IMR-90 (cell line): ENCODE data around the gene SLC26A8. TPM values are rescaled to one million over a fixed set of nuclear protein-coding genes. Genes with fewer than 3 reads are reported as not detected.
"Not testable (repeated sequence)": the region's sequence is repeated elsewhere in the genome, so short reads cannot be mapped to it uniquely, and the experiment has no call there.

Experiments used
- ATAC-seq: fragments of 200-7000 bp; cut with Tn5 transposase; 2 replicates; pipeline ENCODE4 v1.9.1; 2020; ENCODE audit warnings: low read depth, mild to moderate bottlenecking, moderate library complexity
- BruUV-seq: library from RNA; stranded (reverse); fragments of 400-500 nt; replicated peaks from 2 replicates; lab custom pipeline; 2021; lab: Mats Ljungman, UMichigan
- CTCF ChIA-PET: fragments of 300-600 bp; formaldehyde crosslinking; extraction: SDS; loops from one replicate; lab custom pipeline; 2021; ENCODE audit warnings: antibody characterized with exemption; lab: Yijun Ruan, JAX
- POLR2A ChIA-PET: fragments of 300-600 bp; sonication (Branson Sonifier 250); formaldehyde crosslinking; loops from one replicate; lab custom pipeline; 2022; ENCODE audit warnings: antibody characterized with exemption; ENCODE audit not compliant: unreplicated experiment; lab: Charles Lee
- DNase-seq: peaks from one replicate; pipeline ENCODE4 v3.0.0; 2013
- H2AFZ ChIP-seq: replicated peaks from 2 replicates; pipeline ENCODE3; 2013; ENCODE audit warnings: low read length, mild to moderate bottlenecking; ENCODE audit not compliant: poor library complexity
- H2AK5ac ChIP-seq: 2 replicates; pipeline ENCODE4 v1.6.1; 2013; ENCODE audit warnings: low read depth, low read length, inconsistent platforms
- H2AK9ac ChIP-seq: replicated peaks from 2 replicates; pipeline ENCODE3; 2013; ENCODE audit warnings: mild to moderate bottlenecking, low read depth, low read length, moderate library complexity; ENCODE audit not compliant: poor library complexity
- H2BK120ac ChIP-seq: 2 replicates; pipeline ENCODE4 v1.6.1; 2013; ENCODE audit warnings: low read depth, low read length, inconsistent platforms
- H2BK15ac ChIP-seq: 3 replicates; pipeline ENCODE4 v1.6.1; 2013; ENCODE audit warnings: low read depth, low read length, inconsistent platforms
- H2BK20ac ChIP-seq: 2 replicates; pipeline ENCODE4 v1.6.1; 2013; ENCODE audit warnings: low read depth, mild to moderate bottlenecking, inconsistent platforms, low read length, moderate library complexity
- H2BK5ac ChIP-seq: 2 replicates; pipeline ENCODE4 v1.6.1; 2013; ENCODE audit warnings: mild to moderate bottlenecking, low read depth, low read length, inconsistent platforms; ENCODE audit not compliant: poor library complexity, severe bottlenecking
- H3K14ac ChIP-seq: replicated peaks from 2 replicates; pipeline ENCODE4 v1.6.1; 2013; ENCODE audit warnings: low read depth, low read length, inconsistent platforms
- H3K18ac ChIP-seq: 2 replicates; pipeline ENCODE4 v1.6.1; 2013; ENCODE audit warnings: low read depth, low read length, control low read depth
- H3K23ac ChIP-seq: 2 replicates; pipeline ENCODE4 v1.6.1; 2013; ENCODE audit warnings: low read depth, low read length, inconsistent platforms
- H3K27ac ChIP-seq: 2 replicates; pipeline ENCODE4 v1.5.1; 2013; ENCODE audit warnings: mild to moderate bottlenecking, control low read depth, low read length; ENCODE audit not compliant: insufficient read depth
- H3K27me3 ChIP-seq: 2 replicates; pipeline ENCODE4 v1.6.1; 2013; ENCODE audit warnings: low read length; ENCODE audit not compliant: control insufficient read depth, insufficient read depth
- H3K36me3 ChIP-seq: 2 replicates; pipeline ENCODE4 v1.6.1; 2013; ENCODE audit warnings: low read length, mixed read lengths; ENCODE audit not compliant: control insufficient read depth, insufficient read depth
- H3K4ac ChIP-seq: 2 replicates; pipeline ENCODE4 v1.6.1; 2013; ENCODE audit warnings: low read depth, low read length, inconsistent platforms
- H3K4me1 ChIP-seq: 2 replicates; pipeline ENCODE4 v1.6.1; 2013; ENCODE audit warnings: low read length, mixed read lengths; ENCODE audit not compliant: control insufficient read depth, insufficient read depth
- H3K4me2 ChIP-seq: 2 replicates; pipeline ENCODE4 v1.6.1; 2013; ENCODE audit warnings: low read depth, mild to moderate bottlenecking, control low read depth, low read length, moderate library complexity
- H3K4me3 ChIP-seq: 2 replicates; pipeline ENCODE4 v1.5.1; 2013; ENCODE audit warnings: low read depth, mild to moderate bottlenecking, control low read depth, low read length, moderate library complexity; ENCODE audit not compliant: insufficient read depth
- H3K56ac ChIP-seq: 2 replicates; pipeline ENCODE4 v1.6.1; 2013; ENCODE audit warnings: low read length, inconsistent platforms; ENCODE audit not compliant: insufficient read depth; ENCODE audit errors: extremely low read depth
- H3K79me1 ChIP-seq, 2 experiments: 2 replicates each; pipeline ENCODE4 v1.6.1; 2013; ENCODE audit warnings: low read length in 2 of 2, inconsistent platforms in 1 of 2, low read depth in 1 of 2
- H3K9ac ChIP-seq: 2 replicates; pipeline ENCODE4 v1.6.1; 2013; ENCODE audit warnings: low read depth, low read length, control low read depth
- H3K9me1 ChIP-seq: 2 replicates; pipeline ENCODE4 v1.6.1; 2013; ENCODE audit warnings: low read length, inconsistent platforms; ENCODE audit not compliant: insufficient read depth
- H3K9me3 ChIP-seq: 2 replicates; pipeline ENCODE4 v1.6.1; 2013; ENCODE audit warnings: low read length; ENCODE audit not compliant: control insufficient read depth, insufficient read depth
- H4K20me1 ChIP-seq: 2 replicates; pipeline ENCODE4 v1.6.1; 2013; ENCODE audit warnings: low read length, inconsistent platforms; ENCODE audit not compliant: insufficient read depth
- H4K5ac ChIP-seq: 2 replicates; pipeline ENCODE4 v1.6.1; 2013; ENCODE audit warnings: mild to moderate bottlenecking, low read depth, low read length, control low read depth
- H4K8ac ChIP-seq, 2 experiments: 2 replicates each; pipeline ENCODE4 v1.6.1; 2013; ENCODE audit warnings: low read depth in 2 of 2, low read length in 2 of 2, control low read depth in 1 of 2, inconsistent platforms in 1 of 2
- H4K91ac ChIP-seq: 2 replicates; pipeline ENCODE4 v1.6.1; 2013; ENCODE audit warnings: low read depth, low read length, inconsistent platforms; ENCODE audit not compliant: insufficient read depth
- WGBS, 2 experiments: methylation state at CpG; one replicate each; pipeline versions ENCODE4 v1.1.5 to v1.1.7; 2013; ENCODE audit warnings: missing lambda C conversion rate in 2 of 2; ENCODE audit not compliant: insufficient read length in 1 of 2; ENCODE audit errors: extremely low coverage in 2 of 2; 5-methylcytosine and 5-hydroxymethylcytosine counted together
- dilution Hi-C: fragments of 300-500 bp; cut with HindIII; formaldehyde crosslinking; loops from one replicate; pipeline ENCODE4 v1.14.3; 2018; ENCODE audit warnings: low sequenced_read_pairs; ENCODE audit not compliant: unreplicated experiment
- in situ Hi-C: fragments of 300-500 bp; cut with MboI; formaldehyde crosslinking; loops from 3 replicates; pipeline ENCODE4 v1.14.3; 2019; ENCODE audit warnings: low sequenced_read_pairs, inconsistent platforms, mixed read lengths
- intact Hi-C: fragments of 100-400 bp; cut with micrococcal nuclease; formaldehyde crosslinking; loops from 2 replicates; pipeline ENCODE4 v1.10.0; 2022
- polyA plus RNA-seq, 3 experiments: library from polyadenylated mRNA; depleted of rRNA; stranded (reverse); fragments of >200 nt; gene quantifications; 2 replicates each; pipeline ENCODE4 v1.2.3, GENCODE V29; 2012; ENCODE audit warnings: low replicate concordance in 1 of 3
- total RNA-seq: library from RNA; depleted of rRNA; stranded (reverse); fragments of >200 nt; gene quantifications from 2 replicates; pipeline ENCODE4 v1.2.3, GENCODE V29; 2012

Gene SLC26A8
- total and polyA plus RNA-seq, 2 of the 4 experiments (the other 2 are of a cell fraction) = 0.07 TPM; not detected in 1

- 93% methylated on average over 3 of the region's 5 CpGs; no CpG with 5 or more reads in 1 of the 2 experiments for WGBS, 2 experiments
- H2BK5ac ChIP-seq, H3K4me1 ChIP-seq, H4K20me1 ChIP-seq, H2AFZ ChIP-seq, H2AK5ac ChIP-seq, H2BK15ac ChIP-seq, H3K14ac ChIP-seq, H2BK120ac ChIP-seq, H3K4ac ChIP-seq, H3K9ac ChIP-seq, ATAC-seq, H3K9me3 ChIP-seq, dilution Hi-C loops, H4K91ac ChIP-seq, H2AK9ac ChIP-seq, intact Hi-C loops, H3K56ac ChIP-seq, in situ Hi-C loops, DNase-seq, BruUV-seq, H4K8ac ChIP-seq, H4K5ac ChIP-seq, H3K27me3 ChIP-seq, H3K23ac ChIP-seq, H2BK20ac ChIP-seq, H3K27ac ChIP-seq, H3K9me1 ChIP-seq, H3K4me3 ChIP-seq, H3K4me2 ChIP-seq, POLR2A ChIA-PET, H3K18ac ChIP-seq: not testable (repeated sequence)
- Histone ChIP-seq H3K79me1 (peaks cover 22 to 77% of the 10 kb centered on the region in 2 experiments; a peak in 3 of 4 replicates), H3K36me3 (peaks cover 16% of the 10 kb centered on the region)
- CTCF ChIA-PET = interaction anchor here (0.6 kb wide), 1 partner anchor 11 kb away, joined by 3 read pairs; no protein-coding TSS in a partner anchor
These were observed 115.6 kb downstream of the SLC26A8 start for GRCh38 chr6:35908753-35909401.
